ENCODE results near the gene PLXNA2.

The PLXNA2 gene

GRCh38 chr1:208058267-208058666, 185.9 kb downstream of the PLXNA2 start:
- DNase-seq, result no peak

- DNase-seq, result no peak
Observed at GRCh38 chr1:208057056-208057455, 187.1 kb downstream of the PLXNA2 start.

GRCh38 chr1:208055535-208055934, 188.6 kb downstream of the PLXNA2 start:
- no peak for DNase-seq

GRCh38 chr1:208054911-208055379, 189.2 kb downstream of the PLXNA2 start:
- no peak for DNase-seq

- no peak for DNase-seq
Observed at GRCh38 chr1:208054485-208054884, 189.7 kb downstream of the PLXNA2 start.

GRCh38 chr1:208053661-208054060, 190.5 kb downstream of the PLXNA2 start:
- no peak for DNase-seq

- DNase-seq, result no peak
Observed at GRCh38 chr1:208052926-208053407, 191.2 kb downstream of the PLXNA2 start.

- DNase-seq, result no peak
Observed at GRCh38 chr1:208052135-208052534, 192.0 kb downstream of the PLXNA2 start.

- no peak for DNase-seq
Observed at GRCh38 chr1:208051651-208052050, 192.5 kb downstream of the PLXNA2 start.

- DNase-seq, result no peak
Observed at GRCh38 chr1:208048904-208049303, 195.3 kb downstream of the PLXNA2 start.

GRCh38 chr1:208047975-208048374, 196.2 kb downstream of the PLXNA2 start:
- DNase-seq, result no peak

- no peak for DNase-seq
Observed at GRCh38 chr1:208047476-208047934, 196.7 kb downstream of the PLXNA2 start.

GRCh38 chr1:208045463-208046260, 198.5 kb downstream of the PLXNA2 start:
- DNase-seq, result no peak

- no peak for DNase-seq
Observed at GRCh38 chr1:208044589-208045462, 199.4 kb downstream of the PLXNA2 start.

- no peak for DNase-seq
Observed at GRCh38 chr1:208043691-208044181, 200.4 kb downstream of the PLXNA2 start.

GRCh38 chr1:208042868-208043267, 201.3 kb downstream of the PLXNA2 start:
- DNase-seq, result no peak

- no peak for DNase-seq
Observed at GRCh38 chr1:208042041-208042615, 202.1 kb downstream of the PLXNA2 start.

- no peak for DNase-seq
Observed at GRCh38 chr1:208041505-208041904, 202.7 kb downstream of the PLXNA2 start.

GRCh38 chr1:208040821-208041297, 203.3 kb downstream of the PLXNA2 start:
- no peak for DNase-seq

GRCh38 chr1:208039536-208040332, 204.4 kb downstream of the PLXNA2 start:
- no peak for DNase-seq

GRCh38 chr1:208038303-208038702, 205.9 kb downstream of the PLXNA2 start:
- no peak for DNase-seq
